H9 (cell line): ENCODE measurements around the gene GMPR2. TPM values are rescaled to one million over a fixed set of nuclear protein-coding genes. Genes with fewer than 3 reads are reported as not detected.
A peak's percentile ranks its signal among the peaks of the same experiment; 100 is the strongest.

Experiments used
- DNase-seq: peaks from one replicate; pipeline ENCODE4 v3.0.0-alpha.2; 2017
- H2AFZ ChIP-seq: one replicate; pipeline ENCODE4 v1.6.1; 2013; ENCODE audit warnings: mild to moderate bottlenecking, low read length, control low read depth, moderate library complexity
- H2AK5ac ChIP-seq: 2 replicates; pipeline ENCODE4 v1.6.1; 2013; ENCODE audit warnings: low read length, control low read depth, mixed read lengths; ENCODE audit not compliant: insufficient read length
- H2BK120ac ChIP-seq: one replicate; pipeline ENCODE4 v1.6.1; 2013; ENCODE audit warnings: low read depth, mild to moderate bottlenecking, low read length, control low read depth, inconsistent platforms; ENCODE audit not compliant: poor library complexity, severe bottlenecking
- H2BK12ac ChIP-seq: 2 replicates; pipeline ENCODE4 v1.6.1; 2013; ENCODE audit warnings: low read length, control low read depth, mixed read lengths, low read depth; ENCODE audit not compliant: insufficient read length
- H2BK15ac ChIP-seq: 2 replicates; pipeline ENCODE4 v1.6.1; 2013; ENCODE audit warnings: low read depth, low read length, control low read depth
- H2BK20ac ChIP-seq: one replicate; pipeline ENCODE4 v1.6.1; 2013; ENCODE audit warnings: low read depth, mild to moderate bottlenecking, low read length, control low read depth, inconsistent platforms; ENCODE audit not compliant: poor library complexity, severe bottlenecking
- H2BK5ac ChIP-seq: 2 replicates; pipeline ENCODE4 v1.6.1; 2013; ENCODE audit warnings: low read length, control low read depth, mixed read lengths; ENCODE audit not compliant: insufficient read length
- H3K14ac ChIP-seq: 2 replicates; pipeline ENCODE4 v1.6.1; 2013; ENCODE audit warnings: low read length, control low read depth; ENCODE audit not compliant: insufficient read depth
- H3K18ac ChIP-seq: 2 replicates; pipeline ENCODE4 v1.6.1; 2013; ENCODE audit warnings: low read depth, mild to moderate bottlenecking, mixed read lengths, low read length, control low read depth; ENCODE audit not compliant: insufficient read length
- H3K23ac ChIP-seq: 2 replicates; pipeline ENCODE4 v1.6.1; 2013; ENCODE audit warnings: low read length, control low read depth, mixed read lengths, low read depth; ENCODE audit not compliant: insufficient read length
- H3K23me2 ChIP-seq: 2 replicates; pipeline ENCODE4 v1.6.1; 2013; ENCODE audit warnings: low read depth, mild to moderate bottlenecking, mixed read lengths, low read length, control low read depth; ENCODE audit not compliant: insufficient read length, poor library complexity, severe bottlenecking
- H3K27ac ChIP-seq: 2 replicates; pipeline ENCODE4 v1.5.1; 2013; ENCODE audit warnings: low read length, control low read depth, mixed read lengths, low read depth; ENCODE audit not compliant: insufficient read length
- H3K27me3 ChIP-seq: 2 replicates; pipeline ENCODE4 v1.6.1; 2013; ENCODE audit warnings: low read length, control low read depth, inconsistent platforms; ENCODE audit not compliant: insufficient read depth
- H3K4ac ChIP-seq: 2 replicates; pipeline ENCODE4 v1.6.1; 2013; ENCODE audit warnings: low read depth, mild to moderate bottlenecking, control low read depth, inconsistent platforms, low read length, moderate library complexity
- H3K4me1 ChIP-seq: 2 replicates; pipeline ENCODE4 v1.6.1; 2013; ENCODE audit warnings: low read length, control low read depth, inconsistent platforms; ENCODE audit not compliant: insufficient read depth
- H3K4me2 ChIP-seq: 2 replicates; pipeline ENCODE4 v1.6.1; 2013; ENCODE audit warnings: low read length, control low read depth, mixed read lengths; ENCODE audit not compliant: insufficient read length, insufficient read depth
- H3K56ac ChIP-seq: 2 replicates; pipeline ENCODE4 v1.6.1; 2013; ENCODE audit warnings: low read depth, mild to moderate bottlenecking, mixed read lengths, low read length, control low read depth; ENCODE audit not compliant: insufficient read length
- H3K79me1 ChIP-seq: 2 replicates; pipeline ENCODE4 v1.6.1; 2013; ENCODE audit warnings: low read depth, mild to moderate bottlenecking, moderate library complexity, low read length, control low read depth, inconsistent platforms; ENCODE audit not compliant: insufficient read depth, poor library complexity, severe bottlenecking
- H3K79me2 ChIP-seq: 2 replicates; pipeline ENCODE4 v1.6.1; 2013; ENCODE audit warnings: low read length, control low read depth, inconsistent platforms; ENCODE audit not compliant: insufficient read depth
- H3K9ac ChIP-seq: 2 replicates; pipeline ENCODE4 v1.6.1; 2013; ENCODE audit warnings: low read length, control low read depth, mixed read lengths; ENCODE audit not compliant: insufficient read length; ENCODE audit errors: extremely low read depth
- H3K9me3 ChIP-seq: one replicate; pipeline ENCODE4 v1.6.1; 2013; ENCODE audit warnings: low read depth, low read length, inconsistent platforms; ENCODE audit not compliant: control insufficient read depth
- H3T11ph ChIP-seq: one replicate; pipeline ENCODE4 v1.6.1; 2013; ENCODE audit warnings: mild to moderate bottlenecking, low read length, control low read depth, inconsistent platforms
- H4K20me1 ChIP-seq: one replicate; pipeline ENCODE4 v1.6.1; 2013; ENCODE audit not compliant: control insufficient read depth, insufficient read length, insufficient read depth
- H4K5ac ChIP-seq: 2 replicates; pipeline ENCODE4 v1.6.1; 2013; ENCODE audit warnings: low read depth, mild to moderate bottlenecking, mixed read lengths, low read length, control low read depth; ENCODE audit not compliant: insufficient read length
- H4K8ac ChIP-seq: replicated peaks from 2 replicates; pipeline ENCODE4 v1.6.1; 2013; ENCODE audit warnings: low read length, control low read depth, mixed read lengths, low read depth; ENCODE audit not compliant: insufficient read length
- H4K91ac ChIP-seq: 2 replicates; pipeline ENCODE4 v1.6.1; 2013; ENCODE audit warnings: low read depth, mild to moderate bottlenecking, moderate library complexity, mixed read lengths, low read length, control low read depth; ENCODE audit not compliant: insufficient read length
- H3K27ac Mint-ChIP-seq, 3 experiments: 2 replicates in 2 of 3; 3 replicates in 1 of 3; pipeline ENCODE4 v1.8.0; 2020 to 2021; ENCODE audit warnings: mixed read lengths in 3 of 3, mild to moderate bottlenecking in 1 of 3, moderate library complexity in 1 of 3
- H3K27me3 Mint-ChIP-seq: 2 replicates; pipeline ENCODE4 v1.8.0; 2021; ENCODE audit warnings: low read depth, mild to moderate bottlenecking, moderate library complexity, mixed read lengths
- H3K36me3 Mint-ChIP-seq, 3 experiments: 2 replicates in 2 of 3; 3 replicates in 1 of 3; pipeline ENCODE4 v1.8.0; 2020 to 2021; ENCODE audit warnings: low read depth in 3 of 3, mixed read lengths in 3 of 3; ENCODE audit not compliant: insufficient read depth in 1 of 3
- H3K4me1 Mint-ChIP-seq, 2 experiments: 2 replicates each; pipeline ENCODE4 v1.8.0; 2020; ENCODE audit warnings: mixed read lengths in 2 of 2
- H3K4me3 Mint-ChIP-seq, 2 experiments: 2 replicates in 1 of 2; 3 replicates in 1 of 2; pipeline ENCODE4 v1.8.0; 2020 to 2021; ENCODE audit warnings: mild to moderate bottlenecking in 2 of 2, mixed read lengths in 2 of 2, moderate library complexity in 1 of 2
- H3K9me3 Mint-ChIP-seq, 2 experiments: 2 replicates in 1 of 2; 3 replicates in 1 of 2; pipeline ENCODE4 v1.8.0; 2020; ENCODE audit warnings: mild to moderate bottlenecking in 2 of 2, mixed read lengths in 2 of 2, moderate library complexity in 1 of 2
- WGBS: extraction: QIAGEN DNeasy Blood & Tissue Kit; methylation state at CpG from one replicate; pipeline ENCODE4 v1.1.7; 2013; ENCODE audit warnings: missing lambda C conversion rate, low lambda C conversion rate, mixed read lengths; ENCODE audit not compliant: insufficient read length; ENCODE audit errors: extremely low coverage; 5-methylcytosine and 5-hydroxymethylcytosine counted together
- total RNA-seq: library from RNA; stranded (reverse); gene quantifications from 2 replicates; pipeline ENCODE4 v1.2.1, GENCODE V29; 2021
- TF ChIP-seq, protein P1 (sequence below): fragments of 200-600 bp; sonication (generic); conservative IDR thresholded peaks from 3 replicates; pipeline ENCODE4 v1.8.0; 2021; ENCODE audit warnings: antibody characterized with exemption, mild to moderate bottlenecking

Gene GMPR2
- total RNA-seq, 1 experiment from 2014 or later, result 84.7 TPM

DNA sequence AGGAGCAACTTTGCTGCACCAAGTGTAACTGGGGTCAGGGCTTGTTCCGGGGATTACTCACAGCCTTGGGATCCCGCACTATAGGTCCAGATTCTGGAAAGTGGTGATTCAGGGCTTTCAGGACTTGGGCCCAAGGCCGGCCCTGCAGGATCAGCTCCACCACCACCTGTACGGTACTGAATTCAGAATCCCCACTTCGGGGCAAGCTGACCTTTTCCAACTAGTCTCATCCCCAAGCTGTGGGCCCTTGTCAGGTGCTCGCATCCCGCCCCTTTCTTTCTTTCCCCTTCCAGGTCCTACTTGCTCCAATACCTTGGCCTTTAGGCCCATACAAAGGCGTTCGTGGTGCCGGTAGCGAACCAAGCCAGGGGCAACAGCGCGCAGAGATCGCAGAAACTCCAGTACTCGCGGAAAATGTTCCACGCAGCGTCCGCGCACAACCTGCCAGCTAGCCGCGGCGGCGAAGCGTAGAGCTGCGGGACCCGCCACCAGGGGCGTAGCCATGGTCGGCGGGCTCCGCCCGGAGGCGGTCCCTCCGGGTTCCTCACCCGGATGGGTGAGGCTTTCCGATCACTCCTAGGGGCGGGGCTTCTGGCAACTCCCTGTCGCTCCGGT lies 9.2 kb downstream of the GMPR2 start:
- H3K23ac ChIP-seq, result no peak overlapping the region
- no peak overlapping the region for H2BK120ac ChIP-seq
- H3K56ac ChIP-seq, result no peak overlapping the region
- TF ChIP-seq, protein P1, sequence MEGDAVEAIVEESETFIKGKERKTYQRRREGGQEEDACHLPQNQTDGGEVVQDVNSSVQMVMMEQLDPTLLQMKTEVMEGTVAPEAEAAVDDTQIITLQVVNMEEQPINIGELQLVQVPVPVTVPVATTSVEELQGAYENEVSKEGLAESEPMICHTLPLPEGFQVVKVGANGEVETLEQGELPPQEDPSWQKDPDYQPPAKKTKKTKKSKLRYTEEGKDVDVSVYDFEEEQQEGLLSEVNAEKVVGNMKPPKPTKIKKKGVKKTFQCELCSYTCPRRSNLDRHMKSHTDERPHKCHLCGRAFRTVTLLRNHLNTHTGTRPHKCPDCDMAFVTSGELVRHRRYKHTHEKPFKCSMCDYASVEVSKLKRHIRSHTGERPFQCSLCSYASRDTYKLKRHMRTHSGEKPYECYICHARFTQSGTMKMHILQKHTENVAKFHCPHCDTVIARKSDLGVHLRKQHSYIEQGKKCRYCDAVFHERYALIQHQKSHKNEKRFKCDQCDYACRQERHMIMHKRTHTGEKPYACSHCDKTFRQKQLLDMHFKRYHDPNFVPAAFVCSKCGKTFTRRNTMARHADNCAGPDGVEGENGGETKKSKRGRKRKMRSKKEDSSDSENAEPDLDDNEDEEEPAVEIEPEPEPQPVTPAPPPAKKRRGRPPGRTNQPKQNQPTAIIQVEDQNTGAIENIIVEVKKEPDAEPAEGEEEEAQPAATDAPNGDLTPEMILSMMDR, result peak; percentile 63
- no peak overlapping the region for H3K27ac ChIP-seq
- Mint-ChIP-seq H3K36me3 (peaks cover 26 to 43% (median 38%) of the 10 kb centered on the region in 3 experiments; a peak in 6 of 7 replicates), H3K27ac (peak overlapping the region; percentile 99 to 100 (median 100)), H3K9me3 (no peaks in the 10 kb centered on the region), H3K4me1 (peaks cover 11 to 12% of the 10 kb centered on the region in 2 experiments), H3K4me3 (peak overlapping the region; percentile 92 to 96), H3K27me3 (peaks cover 7% of the 10 kb centered on the region; the same call in 1 of the 2 replicates)
- H3K18ac ChIP-seq, result peak overlapping the region; percentile 91
- no peak overlapping the region for H4K8ac ChIP-seq
- H2BK15ac ChIP-seq, result no peak overlapping the region
- peaks cover 2% of the 10 kb centered on the region for H4K20me1 ChIP-seq
- H3K23me2 ChIP-seq, result peaks cover 6% of the 10 kb centered on the region
- H3K4me1 ChIP-seq, result no peaks in the 10 kb centered on the region
- H3K27me3 ChIP-seq, result no peaks in the 10 kb centered on the region
- H3T11ph ChIP-seq, result no peak overlapping the region
- no CpG with 5 or more reads among the region's 39 CpGs for WGBS
- peak overlapping the region; percentile 47 for H3K4me2 ChIP-seq
- H3K14ac ChIP-seq, result peak overlapping the region; percentile 84
- H4K91ac ChIP-seq, result no peak overlapping the region
- H4K5ac ChIP-seq, result no peak overlapping the region
- H2BK5ac ChIP-seq, result no peak overlapping the region
- no peak overlapping the region for H2AK5ac ChIP-seq
- H3K79me2 ChIP-seq, result no peaks in the 10 kb centered on the region
- H3K9ac ChIP-seq, result peak overlapping the region; percentile 75
- H3K9me3 ChIP-seq, result no peaks in the 10 kb centered on the region
- no peak overlapping the region for H2BK20ac ChIP-seq
- DNase-seq, result peak; percentile 94
- no peak overlapping the region for H2AFZ ChIP-seq
- H3K4ac ChIP-seq, result no peak overlapping the region
- H2BK12ac ChIP-seq, result no peak overlapping the region
- H3K79me1 ChIP-seq, result no peaks in the 10 kb centered on the region
